RWPE2 (cell line): ENCODE data around the gene TM7SF3.
"Not testable (repeated sequence)": the region's sequence is repeated elsewhere in the genome, so short reads cannot be mapped to it uniquely, and the experiment has no call there.

Source experiments
- ATAC-seq: fragments of 200-7000 bp; cut with Tn5 transposase; 3 replicates; pipeline ENCODE4 v1.9.1; 2021; ENCODE audit warnings: low read depth
- DNase-seq: peaks from one replicate; pipeline ENCODE4 v3.0.0-alpha.2; 2020; ENCODE audit warnings: low spot score
- H3K27ac ChIP-seq: fragments of 450-650 bp; 2 replicates; pipeline ENCODE4 v1.5.1; 2017; ENCODE audit warnings: mild to moderate bottlenecking; ENCODE audit not compliant: poor library complexity, severe bottlenecking
- H3K27me3 ChIP-seq: fragments of 250-450 bp; sonication (Bioruptor Pico); 2 replicates; pipeline ENCODE4 v1.5.1; 2021; ENCODE audit warnings: mild to moderate bottlenecking, moderate library complexity; ENCODE audit not compliant: insufficient read depth, poor library complexity, severe bottlenecking
- H3K36me3 ChIP-seq: fragments of 250-450 bp; sonication (Bioruptor Pico); 2 replicates; pipeline ENCODE4 v1.5.1; 2020; ENCODE audit warnings: low read depth, mild to moderate bottlenecking, moderate library complexity
- H3K4me1 ChIP-seq: fragments of 250-450 bp; sonication (Bioruptor Pico); 2 replicates; pipeline ENCODE4 v1.5.1; 2021; ENCODE audit warnings: mild to moderate bottlenecking, moderate library complexity; ENCODE audit not compliant: insufficient read depth, poor library complexity, severe bottlenecking
- H3K4me3 ChIP-seq: fragments of 250-450 bp; sonication (Bioruptor Pico); 2 replicates; pipeline ENCODE4 v1.5.1; 2021; ENCODE audit warnings: mild to moderate bottlenecking, moderate library complexity; ENCODE audit not compliant: severe bottlenecking
- H3K9me3 ChIP-seq: fragments of 250-450 bp; sonication (Bioruptor Pico); 2 replicates; pipeline ENCODE4 v1.5.1; 2021; ENCODE audit warnings: mild to moderate bottlenecking, moderate library complexity; ENCODE audit not compliant: severe bottlenecking
- CTCF ChIP-seq: fragments of 450-650 bp; IDR thresholded peaks from one replicate; pipeline ENCODE4 v1.5.1; 2017; ENCODE audit warnings: mild to moderate bottlenecking, moderate library complexity; ENCODE audit not compliant: poor library complexity, severe bottlenecking

TM7SF3 gene

GRCh38 chr12:27055966-27056365 lies 41.8 kb upstream of the TM7SF3 start:
- no peaks in the 10 kb centered on the region for H3K9me3 ChIP-seq
- TF ChIP-seq CTCF = no peak

DNA sequence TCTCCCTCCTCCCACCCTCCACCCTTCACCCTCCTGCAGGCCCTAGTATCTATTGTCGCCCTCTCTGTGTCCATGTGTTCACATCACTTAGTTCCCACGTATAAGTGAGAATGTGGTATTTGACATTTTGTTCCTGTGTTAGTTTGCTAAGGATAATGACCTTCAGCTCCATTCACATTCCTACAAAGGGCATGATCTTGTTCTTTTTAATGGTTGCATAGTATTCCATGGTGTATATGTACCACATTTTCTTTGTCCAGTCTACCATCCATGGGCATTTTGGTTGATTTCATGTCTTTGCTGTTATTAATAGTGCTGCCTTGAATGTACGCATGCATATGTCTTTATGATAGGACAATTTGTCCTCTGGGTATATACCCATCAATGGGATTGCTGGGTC lies 38.6 kb upstream of the TM7SF3 start:
- Histone ChIP-seq H3K4me3 (no peak overlapping the region), H3K27me3 (no peaks in the 10 kb centered on the region), H3K27ac (no peak overlapping the region), H3K36me3 (no peaks in the 10 kb centered on the region), H3K9me3 (no peaks in the 10 kb centered on the region), H3K4me1 (peaks cover 10% of the 10 kb centered on the region)
- ATAC-seq = no peak
- no peak for TF ChIP-seq CTCF
- no peak for DNase-seq

More at GRCh38 chr12:27055966-27056365, 41.8 kb upstream of the TM7SF3 start:
- Histone ChIP-seq H3K4me3 (no peak overlapping the region), H3K36me3 (no peaks in the 10 kb centered on the region), H3K4me1 (peaks cover 4% of the 10 kb centered on the region), H3K27me3 (no peaks in the 10 kb centered on the region), H3K27ac (no peak overlapping the region)
- ATAC-seq = no peak
- DNase-seq = no peak

DNA sequence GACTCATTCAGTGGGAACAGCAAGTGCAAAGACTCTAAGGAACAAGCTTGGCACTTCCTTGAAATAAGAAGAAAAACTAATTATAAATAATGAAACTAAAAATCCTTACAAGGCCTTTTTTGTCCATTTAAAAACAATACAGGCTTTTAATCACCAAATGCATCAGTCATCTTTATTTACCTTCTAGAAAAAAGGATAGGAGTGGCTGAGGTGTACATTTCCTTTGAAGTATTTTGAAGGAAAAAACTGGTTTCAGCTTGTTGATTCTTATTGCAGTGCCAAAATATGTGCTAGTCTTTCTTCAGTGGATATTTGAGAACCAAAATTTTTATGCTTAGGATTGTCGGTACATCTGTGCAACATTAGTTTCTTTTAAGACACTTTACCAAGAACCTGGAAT lies 38.0 kb upstream of the TM7SF3 start:
- peaks cover 10% of the 10 kb centered on the region for H3K4me1 ChIP-seq
- TF ChIP-seq CTCF = no peak
- DNase-seq (no peak), ATAC-seq (peak; percentile 31; the same call in 1 of the 3 replicates)
- no peak overlapping the region for H3K4me3 ChIP-seq
- no peak overlapping the region for H3K27ac ChIP-seq
- H3K36me3 ChIP-seq = no peaks in the 10 kb centered on the region
- H3K27me3 ChIP-seq = no peaks in the 10 kb centered on the region
- H3K9me3 ChIP-seq = no peaks in the 10 kb centered on the region

- Histone ChIP-seq H3K27ac (peak overlapping the region; percentile 2), H3K27me3 (no peaks in the 10 kb centered on the region), H3K4me3 (no peak overlapping the region), H3K4me1 (peaks cover 10% of the 10 kb centered on the region), H3K9me3 (no peaks in the 10 kb centered on the region), H3K36me3 (no peaks in the 10 kb centered on the region)
- TF ChIP-seq CTCF = no peak
- ATAC-seq (peak; percentile 72; the same call in 2 of the 3 replicates), DNase-seq (no peak)
These were observed 34.9 kb upstream of the TM7SF3 start for GRCh38 chr12:27048822-27049752.

DNA sequence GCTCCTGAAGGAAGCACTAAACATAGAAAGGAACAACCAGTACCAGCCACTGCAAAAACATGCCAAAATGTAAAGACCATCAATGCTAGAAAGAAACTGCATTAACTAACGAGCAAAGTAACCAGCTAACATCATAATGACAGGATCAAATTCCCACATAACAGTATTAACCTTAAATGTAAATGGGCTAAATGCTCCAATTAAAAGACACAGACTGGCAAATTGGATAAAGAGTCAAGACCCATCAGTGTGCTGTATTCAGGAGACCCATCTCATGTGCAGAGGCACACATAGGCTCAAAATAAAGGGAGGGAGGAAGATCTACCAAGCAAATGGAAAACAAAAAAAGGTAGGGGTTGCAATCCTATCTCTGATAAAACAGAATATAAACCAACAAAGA lies 27.8 kb upstream of the TM7SF3 start:
- not testable (repeated sequence) for H3K4me3 ChIP-seq, ATAC-seq, DNase-seq

DNA sequence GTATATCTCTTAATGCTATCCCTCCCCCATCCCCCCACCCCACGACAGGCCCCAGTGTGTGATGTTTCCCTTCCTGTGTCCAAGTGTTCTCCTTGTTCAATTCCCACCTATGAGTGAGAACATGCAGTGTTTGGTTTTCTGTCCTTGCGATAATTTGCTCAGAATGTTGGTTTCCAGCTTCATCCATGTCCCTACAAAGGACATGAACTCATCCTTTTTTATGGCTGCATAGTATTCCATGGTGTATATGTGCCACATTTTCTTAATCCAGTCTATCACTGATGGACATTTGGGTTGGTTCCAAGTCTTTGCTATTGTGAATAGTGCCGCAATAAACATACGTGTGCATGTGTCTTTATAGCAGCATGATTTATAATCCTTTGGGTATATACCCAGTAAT lies 26.5 kb upstream of the TM7SF3 start:
- not testable (repeated sequence) for ATAC-seq, H3K27ac ChIP-seq, H3K9me3 ChIP-seq, H3K4me3 ChIP-seq, DNase-seq, H3K27me3 ChIP-seq, H3K4me1 ChIP-seq, H3K36me3 ChIP-seq

More for the DNA sequence above, 27.8 kb upstream of the TM7SF3 start:
- not testable (repeated sequence) for H3K9me3 ChIP-seq, H3K27me3 ChIP-seq, H3K36me3 ChIP-seq, H3K27ac ChIP-seq, H3K4me1 ChIP-seq
